Esophagus squamous epithelium (tissue), 4 donors: ENCODE results near the gene CTNNA3.

Source experiments
- POLR2A ChIP-seq, 4 donors: fragments of 450-650 bp; IDR thresholded peaks; one replicate each; pipeline ENCODE4 v1.6.1; 2017; ENCODE audit warnings: antibody characterized with exemption in 4 of 4, mild to moderate bottlenecking in 4 of 4, moderate library complexity in 3 of 4
- TF ChIP-seq, protein P1 (sequence below), 6 experiments: fragments of 450-650 bp in 4 of 6; fragments of 200-600 bp in 2 of 6; sonication (generic) in 2 of 6; IDR thresholded peaks; one replicate each; pipeline ENCODE4 v1.5.1; 2016 to 2019; ENCODE audit warnings: antibody characterized with exemption in 6 of 6, mild to moderate bottlenecking in 4 of 6, moderate library complexity in 4 of 6

DNA sequence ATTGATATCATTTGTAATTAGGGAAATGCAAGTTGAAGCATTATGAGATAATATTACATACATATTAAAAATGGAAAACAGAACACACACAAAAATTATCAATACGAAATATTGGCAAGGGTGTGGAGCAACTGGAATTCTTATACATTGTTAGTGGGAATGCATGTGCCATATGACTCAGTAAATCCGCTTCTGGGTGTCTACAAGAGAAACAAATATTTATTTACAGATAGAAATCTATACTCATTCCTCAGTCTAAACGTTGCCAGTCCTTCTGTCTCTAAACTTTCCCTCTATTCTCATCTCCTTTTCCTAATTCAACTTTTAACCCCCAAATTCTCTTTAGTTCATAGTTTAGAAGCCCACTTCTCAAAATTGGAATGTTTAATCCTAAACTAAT lies 940.5 kb downstream of the CTNNA3 start:
- TF ChIP-seq, protein P1, sequence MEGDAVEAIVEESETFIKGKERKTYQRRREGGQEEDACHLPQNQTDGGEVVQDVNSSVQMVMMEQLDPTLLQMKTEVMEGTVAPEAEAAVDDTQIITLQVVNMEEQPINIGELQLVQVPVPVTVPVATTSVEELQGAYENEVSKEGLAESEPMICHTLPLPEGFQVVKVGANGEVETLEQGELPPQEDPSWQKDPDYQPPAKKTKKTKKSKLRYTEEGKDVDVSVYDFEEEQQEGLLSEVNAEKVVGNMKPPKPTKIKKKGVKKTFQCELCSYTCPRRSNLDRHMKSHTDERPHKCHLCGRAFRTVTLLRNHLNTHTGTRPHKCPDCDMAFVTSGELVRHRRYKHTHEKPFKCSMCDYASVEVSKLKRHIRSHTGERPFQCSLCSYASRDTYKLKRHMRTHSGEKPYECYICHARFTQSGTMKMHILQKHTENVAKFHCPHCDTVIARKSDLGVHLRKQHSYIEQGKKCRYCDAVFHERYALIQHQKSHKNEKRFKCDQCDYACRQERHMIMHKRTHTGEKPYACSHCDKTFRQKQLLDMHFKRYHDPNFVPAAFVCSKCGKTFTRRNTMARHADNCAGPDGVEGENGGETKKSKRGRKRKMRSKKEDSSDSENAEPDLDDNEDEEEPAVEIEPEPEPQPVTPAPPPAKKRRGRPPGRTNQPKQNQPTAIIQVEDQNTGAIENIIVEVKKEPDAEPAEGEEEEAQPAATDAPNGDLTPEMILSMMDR (IDR thresholded peaks at IDR 0.05), result no peak
- TF ChIP-seq POLR2A (IDR thresholded peaks at IDR 0.05), result no peak
